PC-9 (cell line): Measurements from ENCODE around the gene FAM163A.

Source experiments
- EZH2 ChIP-seq: fragments of 200-600 bp; sonication (generic); IDR thresholded peaks from 2 replicates; pipeline ENCODE4 v1.8.0; 2017; ENCODE audit warnings: antibody characterized with exemption, low read depth
- TF ChIP-seq, protein P1 (sequence below): fragments of 200-600 bp; sonication (generic); conservative IDR thresholded peaks from 2 replicates; pipeline ENCODE4 v1.6.1; 2017; ENCODE audit warnings: mixed run types, antibody characterized with exemption, mild to moderate bottlenecking, moderate library complexity

DNA sequence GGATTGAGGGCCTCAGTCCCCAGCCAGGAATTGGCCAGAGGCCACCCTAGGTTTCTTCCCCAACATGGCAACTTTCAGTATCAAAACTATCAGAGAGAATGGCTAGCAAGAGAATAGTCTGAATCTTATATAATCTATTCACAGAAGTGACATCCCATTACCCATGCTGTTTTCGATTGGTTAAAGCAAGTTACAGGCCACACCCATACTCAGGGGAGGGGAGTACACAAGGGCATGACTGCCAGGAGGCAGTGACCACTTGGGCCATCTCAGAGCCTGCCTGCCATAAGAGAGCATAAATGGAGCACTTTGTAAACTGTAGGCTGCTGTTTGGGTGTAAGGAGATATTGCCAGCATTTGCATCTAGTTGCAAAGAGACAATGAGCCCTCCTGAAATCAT is 65.4 kb downstream of the FAM163A start:
- TF ChIP-seq, protein P1, sequence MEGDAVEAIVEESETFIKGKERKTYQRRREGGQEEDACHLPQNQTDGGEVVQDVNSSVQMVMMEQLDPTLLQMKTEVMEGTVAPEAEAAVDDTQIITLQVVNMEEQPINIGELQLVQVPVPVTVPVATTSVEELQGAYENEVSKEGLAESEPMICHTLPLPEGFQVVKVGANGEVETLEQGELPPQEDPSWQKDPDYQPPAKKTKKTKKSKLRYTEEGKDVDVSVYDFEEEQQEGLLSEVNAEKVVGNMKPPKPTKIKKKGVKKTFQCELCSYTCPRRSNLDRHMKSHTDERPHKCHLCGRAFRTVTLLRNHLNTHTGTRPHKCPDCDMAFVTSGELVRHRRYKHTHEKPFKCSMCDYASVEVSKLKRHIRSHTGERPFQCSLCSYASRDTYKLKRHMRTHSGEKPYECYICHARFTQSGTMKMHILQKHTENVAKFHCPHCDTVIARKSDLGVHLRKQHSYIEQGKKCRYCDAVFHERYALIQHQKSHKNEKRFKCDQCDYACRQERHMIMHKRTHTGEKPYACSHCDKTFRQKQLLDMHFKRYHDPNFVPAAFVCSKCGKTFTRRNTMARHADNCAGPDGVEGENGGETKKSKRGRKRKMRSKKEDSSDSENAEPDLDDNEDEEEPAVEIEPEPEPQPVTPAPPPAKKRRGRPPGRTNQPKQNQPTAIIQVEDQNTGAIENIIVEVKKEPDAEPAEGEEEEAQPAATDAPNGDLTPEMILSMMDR: no peak
- TF ChIP-seq EZH2: no peak
